HG03575 (cell line): Measurements from ENCODE around the gene A1BG.
A peak's percentile ranks its signal among the peaks of the same experiment; 100 is the strongest.

ENCODE experiments used
- ATAC-seq: cut with Tn5 transposase; IDR thresholded peaks from one replicate; pipeline ENCODE4 v1.9.1; 2021; ENCODE audit not compliant: unreplicated experiment, insufficient number of reproducible peaks, low FRiP score; ENCODE audit errors: extremely low read depth

The A1BG gene

GRCh38 chr19:58366585-58367430 lies 13.5 kb upstream of the A1BG start:
- no peak for ATAC-seq

- no peak for ATAC-seq
Measured at GRCh38 chr19:58364146-58364545, 10.9 kb upstream of the A1BG start.

GRCh38 chr19:58362272-58362994 lies 9.1 kb upstream of the A1BG start, which contains the start of gene ZNF497:
Gene ZNF497 (minus strand): TSS chr19:58362751. CDS start chr19:58357635, 5,116 bp downstream.
- ATAC-seq, result peak; percentile 64

- ATAC-seq, result no peak
Measured at GRCh38 chr19:58361900-58362271, 8.6 kb upstream of the A1BG start.

GRCh38 chr19:58357481-58358145 lies 4.3 kb upstream of the A1BG start:
- ATAC-seq, result no peak

GRCh38 chr19:58356766-58357480 lies 3.6 kb upstream of the A1BG start:
- ATAC-seq, result no peak

GRCh38 chr19:58355908-58356765 lies 2.8 kb upstream of the A1BG start:
- no peak for ATAC-seq

GRCh38 chr19:58355215-58355796 lies 2.0 kb upstream of the A1BG start:
- no peak for ATAC-seq

GRCh38 chr19:58354478-58355030 lies 1.3 kb upstream of the A1BG start:
- no peak for ATAC-seq

- ATAC-seq, result no peak
Measured at GRCh38 chr19:58353717-58354477, 605 bp upstream of the A1BG start.

- ATAC-seq, result no peak
Measured at GRCh38 chr19:58351990-58352755, 1.1 kb downstream of the A1BG start.

- ATAC-seq, result no peak
Measured at GRCh38 chr19:58351558-58351878, 1.8 kb downstream of the A1BG start.

GRCh38 chr19:58350871-58351557 lies 2.3 kb downstream of the A1BG start:
- ATAC-seq, result no peak

GRCh38 chr19:58350001-58350861 lies 3.1 kb downstream of the A1BG start:
- ATAC-seq, result no peak

GRCh38 chr19:58349590-58349989 lies 3.7 kb downstream of the A1BG start:
- no peak for ATAC-seq
